IMR-90 (cell line): ENCODE results near the gene PIK3CA. TPM values are rescaled to one million over a fixed set of nuclear protein-coding genes. Genes with fewer than 3 reads are reported as not detected.

ENCODE experiments used
- ATAC-seq: fragments of 200-7000 bp; cut with Tn5 transposase; 2 replicates; pipeline ENCODE4 v1.9.1; 2020; ENCODE audit warnings: low read depth, mild to moderate bottlenecking, moderate library complexity
- BruUV-seq: library from RNA; stranded (reverse); fragments of 400-500 nt; replicated peaks from 2 replicates; lab custom pipeline; 2021; lab: Mats Ljungman, UMichigan
- CTCF ChIA-PET: fragments of 300-600 bp; formaldehyde crosslinking; extraction: SDS; loops from one replicate; lab custom pipeline; 2021; ENCODE audit warnings: antibody characterized with exemption; lab: Yijun Ruan, JAX
- POLR2A ChIA-PET: fragments of 300-600 bp; sonication (Branson Sonifier 250); formaldehyde crosslinking; loops from one replicate; lab custom pipeline; 2022; ENCODE audit warnings: antibody characterized with exemption; ENCODE audit not compliant: unreplicated experiment; lab: Charles Lee
- DNase-seq: peaks from one replicate; pipeline ENCODE4 v3.0.0; 2013
- H2AFZ ChIP-seq: replicated peaks from 2 replicates; pipeline ENCODE3; 2013; ENCODE audit warnings: low read length, mild to moderate bottlenecking; ENCODE audit not compliant: poor library complexity
- H2AK5ac ChIP-seq: 2 replicates; pipeline ENCODE4 v1.6.1; 2013; ENCODE audit warnings: low read depth, low read length, inconsistent platforms
- H2AK9ac ChIP-seq: replicated peaks from 2 replicates; pipeline ENCODE3; 2013; ENCODE audit warnings: mild to moderate bottlenecking, low read depth, low read length, moderate library complexity; ENCODE audit not compliant: poor library complexity
- H2BK120ac ChIP-seq: 2 replicates; pipeline ENCODE4 v1.6.1; 2013; ENCODE audit warnings: low read depth, low read length, inconsistent platforms
- H2BK15ac ChIP-seq: 3 replicates; pipeline ENCODE4 v1.6.1; 2013; ENCODE audit warnings: low read depth, low read length, inconsistent platforms
- H2BK20ac ChIP-seq: 2 replicates; pipeline ENCODE4 v1.6.1; 2013; ENCODE audit warnings: low read depth, mild to moderate bottlenecking, inconsistent platforms, low read length, moderate library complexity
- H2BK5ac ChIP-seq: 2 replicates; pipeline ENCODE4 v1.6.1; 2013; ENCODE audit warnings: mild to moderate bottlenecking, low read depth, low read length, inconsistent platforms; ENCODE audit not compliant: poor library complexity, severe bottlenecking
- H3K14ac ChIP-seq: replicated peaks from 2 replicates; pipeline ENCODE4 v1.6.1; 2013; ENCODE audit warnings: low read depth, low read length, inconsistent platforms
- H3K18ac ChIP-seq: 2 replicates; pipeline ENCODE4 v1.6.1; 2013; ENCODE audit warnings: low read depth, low read length, control low read depth
- H3K23ac ChIP-seq: 2 replicates; pipeline ENCODE4 v1.6.1; 2013; ENCODE audit warnings: low read depth, low read length, inconsistent platforms
- H3K27ac ChIP-seq: 2 replicates; pipeline ENCODE4 v1.5.1; 2013; ENCODE audit warnings: mild to moderate bottlenecking, control low read depth, low read length; ENCODE audit not compliant: insufficient read depth
- H3K27me3 ChIP-seq: 2 replicates; pipeline ENCODE4 v1.6.1; 2013; ENCODE audit warnings: low read length; ENCODE audit not compliant: control insufficient read depth, insufficient read depth
- H3K36me3 ChIP-seq: 2 replicates; pipeline ENCODE4 v1.6.1; 2013; ENCODE audit warnings: low read length, mixed read lengths; ENCODE audit not compliant: control insufficient read depth, insufficient read depth
- H3K4ac ChIP-seq: 2 replicates; pipeline ENCODE4 v1.6.1; 2013; ENCODE audit warnings: low read depth, low read length, inconsistent platforms
- H3K4me1 ChIP-seq: 2 replicates; pipeline ENCODE4 v1.6.1; 2013; ENCODE audit warnings: low read length, mixed read lengths; ENCODE audit not compliant: control insufficient read depth, insufficient read depth
- H3K4me2 ChIP-seq: 2 replicates; pipeline ENCODE4 v1.6.1; 2013; ENCODE audit warnings: low read depth, mild to moderate bottlenecking, control low read depth, low read length, moderate library complexity
- H3K4me3 ChIP-seq: 2 replicates; pipeline ENCODE4 v1.5.1; 2013; ENCODE audit warnings: low read depth, mild to moderate bottlenecking, control low read depth, low read length, moderate library complexity; ENCODE audit not compliant: insufficient read depth
- H3K56ac ChIP-seq: 2 replicates; pipeline ENCODE4 v1.6.1; 2013; ENCODE audit warnings: low read length, inconsistent platforms; ENCODE audit not compliant: insufficient read depth; ENCODE audit errors: extremely low read depth
- H3K79me1 ChIP-seq, 2 experiments: 2 replicates each; pipeline ENCODE4 v1.6.1; 2013; ENCODE audit warnings: low read length in 2 of 2, inconsistent platforms in 1 of 2, low read depth in 1 of 2
- H3K9ac ChIP-seq: 2 replicates; pipeline ENCODE4 v1.6.1; 2013; ENCODE audit warnings: low read depth, low read length, control low read depth
- H3K9me1 ChIP-seq: 2 replicates; pipeline ENCODE4 v1.6.1; 2013; ENCODE audit warnings: low read length, inconsistent platforms; ENCODE audit not compliant: insufficient read depth
- H3K9me3 ChIP-seq: 2 replicates; pipeline ENCODE4 v1.6.1; 2013; ENCODE audit warnings: low read length; ENCODE audit not compliant: control insufficient read depth, insufficient read depth
- H4K20me1 ChIP-seq: 2 replicates; pipeline ENCODE4 v1.6.1; 2013; ENCODE audit warnings: low read length, inconsistent platforms; ENCODE audit not compliant: insufficient read depth
- H4K5ac ChIP-seq: 2 replicates; pipeline ENCODE4 v1.6.1; 2013; ENCODE audit warnings: mild to moderate bottlenecking, low read depth, low read length, control low read depth
- H4K8ac ChIP-seq, 2 experiments: 2 replicates each; pipeline ENCODE4 v1.6.1; 2013; ENCODE audit warnings: low read depth in 2 of 2, low read length in 2 of 2, control low read depth in 1 of 2, inconsistent platforms in 1 of 2
- H4K91ac ChIP-seq: 2 replicates; pipeline ENCODE4 v1.6.1; 2013; ENCODE audit warnings: low read depth, low read length, inconsistent platforms; ENCODE audit not compliant: insufficient read depth
- CEBPB ChIP-seq: IDR thresholded peaks from 2 replicates; pipeline ENCODE4 v1.6.1; 2012; ENCODE audit warnings: low read depth, low read length, improper control_type of control experiment
- CHD1 ChIP-seq: IDR thresholded peaks from 2 replicates; pipeline ENCODE4 v1.6.1; 2012; ENCODE audit warnings: low read depth, low read length, improper control_type of control experiment
- FOS ChIP-seq: fragments of 150-350 bp; IDR thresholded peaks from 2 replicates; pipeline ENCODE4 v1.6.1; 2016; ENCODE audit warnings: low read depth, low read length
- MAFK ChIP-seq: IDR thresholded peaks from 2 replicates; pipeline ENCODE4 v1.6.1; 2012; ENCODE audit warnings: low read depth, low read length, improper control_type of control experiment
- MAZ ChIP-seq: IDR thresholded peaks from 2 replicates; pipeline ENCODE4 v1.6.1; 2012; ENCODE audit warnings: low read depth, mild to moderate bottlenecking, low read length, improper control_type of control experiment, moderate library complexity, borderline replicate concordance
- MXI1 ChIP-seq: IDR thresholded peaks from 2 replicates; pipeline ENCODE4 v1.6.1; 2012; ENCODE audit warnings: low read depth, mild to moderate bottlenecking, low read length, moderate library complexity, borderline replicate concordance
- NFE2L2 ChIP-seq: fragments of 150-350 bp; IDR thresholded peaks from 2 replicates; pipeline ENCODE4 v1.6.1; 2016; ENCODE audit warnings: low read depth, mild to moderate bottlenecking, low read length
- RAD21 ChIP-seq: IDR thresholded peaks from 2 replicates; pipeline ENCODE4 v1.6.1; 2012; ENCODE audit warnings: low read length, improper control_type of control experiment
- RCOR1 ChIP-seq: IDR thresholded peaks from 2 replicates; pipeline ENCODE4 v1.6.1; 2012; ENCODE audit warnings: mild to moderate bottlenecking, low read length, improper control_type of control experiment; ENCODE audit not compliant: insufficient replicate concordance
- RFX5 ChIP-seq: IDR thresholded peaks from 2 replicates; pipeline ENCODE4 v1.8.0; 2012; ENCODE audit warnings: low read depth, mild to moderate bottlenecking, low read length, moderate library complexity
- WGBS, 2 experiments: methylation state at CpG; one replicate each; pipeline versions ENCODE4 v1.1.5 to v1.1.7; 2013; ENCODE audit warnings: missing lambda C conversion rate in 2 of 2; ENCODE audit not compliant: insufficient read length in 1 of 2; ENCODE audit errors: extremely low coverage in 2 of 2; 5-methylcytosine and 5-hydroxymethylcytosine counted together
- dilution Hi-C: fragments of 300-500 bp; cut with HindIII; formaldehyde crosslinking; loops from one replicate; pipeline ENCODE4 v1.14.3; 2018; ENCODE audit warnings: low sequenced_read_pairs; ENCODE audit not compliant: unreplicated experiment
- in situ Hi-C: fragments of 300-500 bp; cut with MboI; formaldehyde crosslinking; loops from 3 replicates; pipeline ENCODE4 v1.14.3; 2019; ENCODE audit warnings: low sequenced_read_pairs, inconsistent platforms, mixed read lengths
- intact Hi-C: fragments of 100-400 bp; cut with micrococcal nuclease; formaldehyde crosslinking; loops from 2 replicates; pipeline ENCODE4 v1.10.0; 2022
- polyA plus RNA-seq, 3 experiments: library from polyadenylated mRNA; depleted of rRNA; stranded (reverse); fragments of >200 nt; gene quantifications; 2 replicates each; pipeline ENCODE4 v1.2.3, GENCODE V29; 2012; ENCODE audit warnings: low replicate concordance in 1 of 3
- total RNA-seq: library from RNA; depleted of rRNA; stranded (reverse); fragments of >200 nt; gene quantifications from 2 replicates; pipeline ENCODE4 v1.2.3, GENCODE V29; 2012
- TF ChIP-seq, protein P1 (sequence below): fragments of 150-350 bp; IDR thresholded peaks from 2 replicates; pipeline ENCODE4 v1.6.1; 2017; ENCODE audit warnings: mild to moderate bottlenecking, antibody characterized with exemption, low read length, low read depth
- TF ChIP-seq, protein P2 (sequence below): conservative IDR thresholded peaks from 2 replicates; pipeline ENCODE4 v1.5.1; 2012; ENCODE audit warnings: mild to moderate bottlenecking, low read depth, low read length, improper control_type of control experiment
- TF ChIP-seq, protein P3 (sequence below): fragments of 150-350 bp; IDR thresholded peaks from 2 replicates; pipeline ENCODE4 v1.6.1; 2016; ENCODE audit warnings: low read depth, mild to moderate bottlenecking, low read length, moderate library complexity, borderline replicate concordance

The PIK3CA gene
- total and polyA plus RNA-seq, 2 of the 4 experiments (the other 2 are of a cell fraction): 5.7 to 22.4 TPM

GRCh38 chr3:179278151-179278550 lies 130.0 kb downstream of the PIK3CA start:
- Histone ChIP-seq H4K8ac (no peak overlapping the region), H4K5ac (no peak overlapping the region), H2BK20ac (no peak overlapping the region), H2AK9ac (no peak overlapping the region), H3K79me1 (no peaks in the 10 kb centered on the region), H3K36me3 (no peaks in the 10 kb centered on the region), H3K9me3 (no peaks in the 10 kb centered on the region), H3K4me2 (no peak overlapping the region), H3K18ac (no peak overlapping the region), H2BK120ac (no peak overlapping the region), H3K9me1 (no peaks in the 10 kb centered on the region), H3K4ac (no peak overlapping the region), H2AFZ (no peak overlapping the region), H3K27me3 (peaks cover 4% of the 10 kb centered on the region; the same call in 1 of the 2 replicates), H3K27ac (no peak overlapping the region), H2AK5ac (no peak overlapping the region), H4K20me1 (no peaks in the 10 kb centered on the region), H3K14ac (no peak overlapping the region), H2BK5ac (no peak overlapping the region), H3K4me3 (no peak overlapping the region), H4K91ac (no peak overlapping the region), H3K23ac (no peak overlapping the region), H3K4me1 (no peaks in the 10 kb centered on the region), H2BK15ac (no peak overlapping the region), H3K56ac (no peak overlapping the region), H3K9ac (no peak overlapping the region)
- no peak for DNase-seq
- dilution Hi-C loops: loop anchor here (25.0 kb wide), 1 partner anchor 166 kb away; no protein-coding TSS in a partner anchor
- no peak for TF ChIP-seq MAFK
- TF ChIP-seq, protein P1, sequence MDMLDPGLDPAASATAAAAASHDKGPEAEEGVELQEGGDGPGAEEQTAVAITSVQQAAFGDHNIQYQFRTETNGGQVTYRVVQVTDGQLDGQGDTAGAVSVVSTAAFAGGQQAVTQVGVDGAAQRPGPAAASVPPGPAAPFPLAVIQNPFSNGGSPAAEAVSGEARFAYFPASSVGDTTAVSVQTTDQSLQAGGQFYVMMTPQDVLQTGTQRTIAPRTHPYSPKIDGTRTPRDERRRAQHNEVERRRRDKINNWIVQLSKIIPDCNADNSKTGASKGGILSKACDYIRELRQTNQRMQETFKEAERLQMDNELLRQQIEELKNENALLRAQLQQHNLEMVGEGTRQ: no peak
- TF ChIP-seq RCOR1: no peak
- TF ChIP-seq CHD1: no peak
- TF ChIP-seq RAD21: no peak
- TF ChIP-seq CEBPB: no peak
- TF ChIP-seq, protein P2, sequence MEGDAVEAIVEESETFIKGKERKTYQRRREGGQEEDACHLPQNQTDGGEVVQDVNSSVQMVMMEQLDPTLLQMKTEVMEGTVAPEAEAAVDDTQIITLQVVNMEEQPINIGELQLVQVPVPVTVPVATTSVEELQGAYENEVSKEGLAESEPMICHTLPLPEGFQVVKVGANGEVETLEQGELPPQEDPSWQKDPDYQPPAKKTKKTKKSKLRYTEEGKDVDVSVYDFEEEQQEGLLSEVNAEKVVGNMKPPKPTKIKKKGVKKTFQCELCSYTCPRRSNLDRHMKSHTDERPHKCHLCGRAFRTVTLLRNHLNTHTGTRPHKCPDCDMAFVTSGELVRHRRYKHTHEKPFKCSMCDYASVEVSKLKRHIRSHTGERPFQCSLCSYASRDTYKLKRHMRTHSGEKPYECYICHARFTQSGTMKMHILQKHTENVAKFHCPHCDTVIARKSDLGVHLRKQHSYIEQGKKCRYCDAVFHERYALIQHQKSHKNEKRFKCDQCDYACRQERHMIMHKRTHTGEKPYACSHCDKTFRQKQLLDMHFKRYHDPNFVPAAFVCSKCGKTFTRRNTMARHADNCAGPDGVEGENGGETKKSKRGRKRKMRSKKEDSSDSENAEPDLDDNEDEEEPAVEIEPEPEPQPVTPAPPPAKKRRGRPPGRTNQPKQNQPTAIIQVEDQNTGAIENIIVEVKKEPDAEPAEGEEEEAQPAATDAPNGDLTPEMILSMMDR: no peak
- TF ChIP-seq MXI1: no peak
- TF ChIP-seq NFE2L2: no peak
- TF ChIP-seq MAZ: no peak
- no peak for TF ChIP-seq FOS
- TF ChIP-seq, protein P3, sequence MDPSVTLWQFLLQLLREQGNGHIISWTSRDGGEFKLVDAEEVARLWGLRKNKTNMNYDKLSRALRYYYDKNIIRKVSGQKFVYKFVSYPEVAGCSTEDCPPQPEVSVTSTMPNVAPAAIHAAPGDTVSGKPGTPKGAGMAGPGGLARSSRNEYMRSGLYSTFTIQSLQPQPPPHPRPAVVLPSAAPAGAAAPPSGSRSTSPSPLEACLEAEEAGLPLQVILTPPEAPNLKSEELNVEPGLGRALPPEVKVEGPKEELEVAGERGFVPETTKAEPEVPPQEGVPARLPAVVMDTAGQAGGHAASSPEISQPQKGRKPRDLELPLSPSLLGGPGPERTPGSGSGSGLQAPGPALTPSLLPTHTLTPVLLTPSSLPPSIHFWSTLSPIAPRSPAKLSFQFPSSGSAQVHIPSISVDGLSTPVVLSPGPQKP: no peak
- TF ChIP-seq RFX5: no peak
- POLR2A ChIA-PET: no interaction called here
- BruUV-seq: no TSS peak
- intact Hi-C loops: loop anchor here (10.0 kb wide), 1 partner anchor 853 kb away; no protein-coding TSS in a partner anchor
- CTCF ChIA-PET: no interaction called here
- WGBS, 2 experiments: no CpG with 5 or more reads among the region's 1 CpG
- no peak for ATAC-seq
- in situ Hi-C loops: no loop called here
